ENCODE data around the gene RNU11. TPM values are rescaled to one million over a fixed set of nuclear protein-coding genes. Genes with fewer than 3 reads are reported as not detected.
A peak's percentile ranks its signal among the peaks of the same experiment; 100 is the strongest.
"Not testable (repeated sequence)": the region's sequence is repeated elsewhere in the genome, so short reads cannot be mapped to it uniquely, and the experiment has no call there.

RNU11 gene
- total and polyA plus RNA-seq, 2 experiments from 2014 or later: not detected

DNA sequence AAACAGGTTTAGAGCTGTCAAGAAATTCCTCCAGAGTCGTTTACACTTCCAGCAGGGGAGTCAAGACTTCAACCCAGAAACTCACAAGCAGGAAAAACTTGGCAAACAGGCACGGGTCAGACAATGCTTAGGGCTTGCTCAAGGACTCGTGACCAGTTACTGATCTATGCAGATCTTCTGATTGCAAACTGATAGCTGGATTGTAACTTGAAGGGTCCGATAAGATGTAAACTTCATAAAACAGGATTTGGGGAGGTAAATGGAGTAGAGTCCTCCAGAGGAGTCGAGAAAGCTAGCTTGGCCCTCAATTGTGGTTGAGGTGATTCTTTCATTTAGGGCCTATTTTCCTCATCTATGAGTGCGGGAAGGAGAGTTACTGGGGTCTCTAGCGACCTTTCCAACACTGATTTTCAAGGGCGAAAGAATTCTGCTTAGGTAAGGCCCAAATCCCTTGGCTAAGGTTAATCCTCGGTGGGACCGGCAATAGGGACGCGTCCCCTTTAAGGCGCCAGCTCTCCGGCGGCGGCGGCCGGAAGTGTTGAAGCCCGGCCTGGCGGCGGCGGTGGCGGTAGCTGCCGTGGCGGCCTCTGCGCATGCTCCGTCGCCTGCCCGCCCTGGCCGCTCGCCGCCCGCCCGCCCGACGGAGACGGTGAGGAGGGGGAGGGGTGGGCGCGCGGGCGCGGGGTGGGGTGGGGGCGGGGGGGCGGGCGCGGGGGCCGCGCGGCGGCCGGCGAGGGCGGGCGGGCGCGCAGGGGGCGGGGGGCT, 20.0 kb downstream of the RNU11 start, which contains the start of gene GMEB1:
Gene GMEB1, plus strand, starts transcription at position 594 of the 765 bp plus-strand sequence. CDS start 14,829 bp downstream, outside the sequence.
- H3K27ac ChIP-seq: peak within 1 kb of the TSS; percentile 100

GRCh38 chr1:28668956-28669723, 20.7 kb downstream of the RNU11 start:
- Histone ChIP-seq H3K4me1 (ENCODE audit: insufficient read depth) (peaks cover 16% of the 10 kb centered on the region), H3K4me3 (peak overlapping the region; percentile 57), H3K9me3 (ENCODE audit: low read depth) (no peaks in the 10 kb centered on the region), H3K27me3 (no peaks in the 10 kb centered on the region), H4K20me1 (ENCODE audit: insufficient read depth, poor library complexity, severe bottlenecking) (no peaks in the 10 kb centered on the region), H3K79me2 (peaks cover 44% of the 10 kb centered on the region), H3K36me3 (replicated peaks; ENCODE audit: insufficient read depth, low read depth) (no peaks in the 10 kb centered on the region), H3K27ac (peak overlapping the region; percentile 100), H3K4me2 (peak overlapping the region; percentile 93), H2AFZ (peak overlapping the region; percentile 76), H3K9me2 (replicated peaks; ENCODE audit: insufficient read depth) (no peaks in the 10 kb centered on the region)
- DNase-seq (ENCODE audit: low spot score): peak; percentile 91
- WGBS (ENCODE audit: low lambda C conversion rate, missing lambda C conversion rate): 4% methylated on average over 26 of the region's 63 CpGs
- TF ChIP-seq EZH2phosphoT487 (IDR thresholded peaks at IDR 0.05; ENCODE audit: low read depth, severe bottlenecking, unreplicated experiment) (no peak), CTCF (IDR thresholded peaks at IDR 0.05; ENCODE audit: poor library complexity) (no peak), EZH2 (IDR thresholded peaks at IDR 0.05; ENCODE audit: borderline replicate concordance) (no peak)

More for the DNA sequence above, 20.0 kb downstream of the RNU11 start, which contains the start of gene GMEB1:
- Histone ChIP-seq H4K20me1 (ENCODE audit: insufficient read depth, poor library complexity, severe bottlenecking) (no peaks in the 10 kb centered on the region), H3K36me3 (replicated peaks; ENCODE audit: insufficient read depth, low read depth) (no peaks in the 10 kb centered on the region), H3K9me2 (replicated peaks; ENCODE audit: insufficient read depth) (no peaks in the 10 kb centered on the region), H3K27me3 (no peaks in the 10 kb centered on the region), H3K9me3 (ENCODE audit: low read depth) (no peaks in the 10 kb centered on the region), H3K4me2 (peak within 1 kb of the TSS; percentile 93), H3K4me3 (peak within 1 kb of the TSS; percentile 57), H3K79me2 (peaks cover 37% of the 10 kb centered on the region), H2AFZ (peak within 1 kb of the TSS; percentile 98), H3K4me1 (ENCODE audit: insufficient read depth) (peaks cover 16% of the 10 kb centered on the region)
- peak; percentile 97 for DNase-seq (ENCODE audit: low spot score)
- no peak for TF ChIP-seq EZH2 (IDR thresholded peaks at IDR 0.05; ENCODE audit: borderline replicate concordance)
- TF ChIP-seq EZH2phosphoT487 (IDR thresholded peaks at IDR 0.05; ENCODE audit: low read depth, severe bottlenecking, unreplicated experiment): no peak
- TF ChIP-seq CTCF (IDR thresholded peaks at IDR 0.05; ENCODE audit: poor library complexity): no peak
- WGBS (ENCODE audit: low lambda C conversion rate, missing lambda C conversion rate): 2% methylated on average over 22 of the region's 57 CpGs

GRCh38 chr1:28671254-28671780, 22.9 kb downstream of the RNU11 start:
- WGBS (ENCODE audit: low lambda C conversion rate, missing lambda C conversion rate): 95% methylated on average over 20 of the region's 20 CpGs
- no peak for DNase-seq (ENCODE audit: low spot score)
- no peak for TF ChIP-seq EZH2phosphoT487 (IDR thresholded peaks at IDR 0.05; ENCODE audit: low read depth, severe bottlenecking, unreplicated experiment)
- no peak for TF ChIP-seq CTCF (IDR thresholded peaks at IDR 0.05; ENCODE audit: poor library complexity)
- TF ChIP-seq EZH2 (IDR thresholded peaks at IDR 0.05; ENCODE audit: borderline replicate concordance): no peak
- Histone ChIP-seq H3K4me1 (ENCODE audit: insufficient read depth) (peaks cover 16% of the 10 kb centered on the region), H2AFZ (no peak overlapping the region), H3K4me2 (no peak overlapping the region), H3K9me2 (replicated peaks; ENCODE audit: insufficient read depth) (no peaks in the 10 kb centered on the region), H3K79me2 (peaks cover 52% of the 10 kb centered on the region), H3K27me3 (no peaks in the 10 kb centered on the region), H3K4me3 (no peak overlapping the region), H3K27ac (no peak overlapping the region), H3K36me3 (replicated peaks; ENCODE audit: insufficient read depth, low read depth) (no peaks in the 10 kb centered on the region), H3K9me3 (ENCODE audit: low read depth) (no peaks in the 10 kb centered on the region), H4K20me1 (ENCODE audit: insufficient read depth, poor library complexity, severe bottlenecking) (no peaks in the 10 kb centered on the region)

DNA sequence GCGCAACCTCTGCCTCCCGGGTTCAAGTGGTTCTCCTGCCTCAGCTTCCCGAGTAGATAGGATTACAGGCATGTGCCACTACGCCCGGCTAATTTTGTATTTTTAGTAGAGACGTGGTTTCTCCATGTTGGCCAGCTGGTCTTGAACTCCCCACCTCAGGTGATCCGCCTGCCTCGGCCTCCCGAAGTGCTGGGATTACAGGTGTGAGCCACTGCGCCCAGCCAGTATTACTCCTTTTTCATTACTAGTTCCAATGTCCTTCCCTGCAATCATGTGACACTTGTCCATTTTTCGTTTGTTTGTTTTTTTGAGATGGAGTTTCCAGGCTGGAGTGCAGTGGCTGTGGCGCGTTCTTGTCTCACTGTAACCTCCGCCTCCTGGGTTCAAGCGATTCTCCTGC, 24.6 kb downstream of the RNU11 start:
- H3K9me2 ChIP-seq (replicated peaks; ENCODE audit: insufficient read depth); H3K4me3 ChIP-seq; DNase-seq (ENCODE audit: low spot score); H4K20me1 ChIP-seq (ENCODE audit: insufficient read depth, poor library complexity, severe bottlenecking); H3K9me3 ChIP-seq (ENCODE audit: low read depth); H3K4me2 ChIP-seq; H3K4me1 ChIP-seq (ENCODE audit: insufficient read depth); H2AFZ ChIP-seq; H3K36me3 ChIP-seq (replicated peaks; ENCODE audit: insufficient read depth, low read depth); H3K27me3 ChIP-seq; H3K27ac ChIP-seq: not testable (repeated sequence)
- over 99% methylated on average over 15 of the region's 15 CpGs for WGBS (ENCODE audit: low lambda C conversion rate, missing lambda C conversion rate)
- peaks cover 65% of the 10 kb centered on the region for H3K79me2 ChIP-seq
